Fibroblast of lung (primary cell): ENCODE results near the gene TIMM22. TPM values are rescaled to one million over a fixed set of nuclear protein-coding genes. Genes with fewer than 3 reads are reported as not detected.

Source experiments
- DNase-seq, 2 donors: peaks; one replicate each; pipeline versions ENCODE4 v3.0.0 to v3.0.0-alpha.2; 2010; ENCODE audit warnings: low read depth in 2 of 2
- H2AFZ ChIP-seq: 2 replicates; pipeline ENCODE4 v1.5.1; 2012; ENCODE audit warnings: low read length, control low read depth, inconsistent platforms
- H3K27ac ChIP-seq: 2 replicates; pipeline ENCODE4 v1.5.1; 2011; ENCODE audit warnings: low read length, control low read depth; ENCODE audit not compliant: insufficient read depth
- H3K27me3 ChIP-seq: 2 replicates; pipeline ENCODE4 v1.5.1; 2011; ENCODE audit warnings: mild to moderate bottlenecking, low read length; ENCODE audit not compliant: control insufficient read depth, insufficient read depth
- H3K36me3 ChIP-seq: 2 replicates; pipeline ENCODE4 v1.5.1; 2011; ENCODE audit warnings: low read length; ENCODE audit not compliant: control insufficient read depth, insufficient read depth
- H3K4me1 ChIP-seq: 2 replicates; pipeline ENCODE4 v1.5.1; 2011; ENCODE audit warnings: low read length; ENCODE audit not compliant: control insufficient read depth, insufficient read depth; ENCODE audit errors: extremely low read depth
- H3K4me2 ChIP-seq: 2 replicates; pipeline ENCODE4 v1.5.1; 2011; ENCODE audit warnings: low read length, control low read depth; ENCODE audit not compliant: insufficient read depth; ENCODE audit errors: extremely low read depth
- H3K4me3 ChIP-seq, 4 experiments: fragments of 200-600 bp in 1 of 4; sonication (generic) in 1 of 4; replicated peaks in 1 of 4; 2 replicates each; pipeline ENCODE4 v1.5.1; 2011 to 2016; ENCODE audit warnings: low read length in 4 of 4, low read depth in 3 of 4, mild to moderate bottlenecking in 3 of 4, control low read depth in 2 of 4, inconsistent platforms in 1 of 4, mixed read lengths in 1 of 4; ENCODE audit not compliant: insufficient read depth in 1 of 4; ENCODE audit errors: control extremely low read depth in 1 of 4
- H3K79me2 ChIP-seq: 2 replicates; pipeline ENCODE4 v1.5.1; 2012; ENCODE audit warnings: mild to moderate bottlenecking, low read length, inconsistent platforms; ENCODE audit not compliant: control insufficient read depth, insufficient read depth
- H3K9ac ChIP-seq: 2 replicates; pipeline ENCODE4 v1.5.1; 2011; ENCODE audit warnings: mild to moderate bottlenecking, low read length, control low read depth; ENCODE audit not compliant: insufficient read depth
- H3K9me3 ChIP-seq: 2 replicates; pipeline ENCODE4 v1.5.1; 2012; ENCODE audit warnings: low read depth, low read length; ENCODE audit not compliant: control insufficient read depth, insufficient read depth
- H4K20me1 ChIP-seq: 2 replicates; pipeline ENCODE4 v1.5.1; 2011; ENCODE audit warnings: low read length; ENCODE audit not compliant: control insufficient read depth, insufficient read depth; ENCODE audit errors: extremely low read depth
- CTCF ChIP-seq, 2 donors: IDR thresholded peaks in 1 of 2; conservative IDR thresholded peaks in 1 of 2; 1 replicate in 1 of 2; 2 replicates in 1 of 2; pipeline ENCODE4 v1.5.1; 2011 to 2012; ENCODE audit warnings: low read length in 2 of 2, control low read depth in 1 of 2, inconsistent platforms in 1 of 2, low read depth in 1 of 2, mild to moderate bottlenecking in 1 of 2
- EZH2 ChIP-seq: IDR thresholded peaks from 2 replicates; pipeline ENCODE4 v1.5.1; 2012; ENCODE audit warnings: low read length, control low read depth, mild to moderate bottlenecking; ENCODE audit errors: missing control alignments
- polyA plus RNA-seq, 2 donors: library from polyadenylated mRNA; depleted of rRNA in 1 of 2; stranded (reverse) in 1 of 2; unstranded in 1 of 2; fragments of >200 nt; gene quantifications; 2 replicates each; pipeline ENCODE4 v1.2.1, GENCODE V29; 2011 to 2012; ENCODE audit warnings: missing spikeins in 1 of 2
- total RNA-seq: library from RNA; depleted of rRNA; stranded (reverse); fragments of >200 nt; gene quantifications from 2 replicates; pipeline ENCODE4 v1.2.1, GENCODE V29; 2014

The TIMM22 gene
- total and polyA plus RNA-seq, 2 donors (not counting 1 experiment from before 2014, with no cell fraction given) = 13.4 to 17.4 TPM

DNA sequence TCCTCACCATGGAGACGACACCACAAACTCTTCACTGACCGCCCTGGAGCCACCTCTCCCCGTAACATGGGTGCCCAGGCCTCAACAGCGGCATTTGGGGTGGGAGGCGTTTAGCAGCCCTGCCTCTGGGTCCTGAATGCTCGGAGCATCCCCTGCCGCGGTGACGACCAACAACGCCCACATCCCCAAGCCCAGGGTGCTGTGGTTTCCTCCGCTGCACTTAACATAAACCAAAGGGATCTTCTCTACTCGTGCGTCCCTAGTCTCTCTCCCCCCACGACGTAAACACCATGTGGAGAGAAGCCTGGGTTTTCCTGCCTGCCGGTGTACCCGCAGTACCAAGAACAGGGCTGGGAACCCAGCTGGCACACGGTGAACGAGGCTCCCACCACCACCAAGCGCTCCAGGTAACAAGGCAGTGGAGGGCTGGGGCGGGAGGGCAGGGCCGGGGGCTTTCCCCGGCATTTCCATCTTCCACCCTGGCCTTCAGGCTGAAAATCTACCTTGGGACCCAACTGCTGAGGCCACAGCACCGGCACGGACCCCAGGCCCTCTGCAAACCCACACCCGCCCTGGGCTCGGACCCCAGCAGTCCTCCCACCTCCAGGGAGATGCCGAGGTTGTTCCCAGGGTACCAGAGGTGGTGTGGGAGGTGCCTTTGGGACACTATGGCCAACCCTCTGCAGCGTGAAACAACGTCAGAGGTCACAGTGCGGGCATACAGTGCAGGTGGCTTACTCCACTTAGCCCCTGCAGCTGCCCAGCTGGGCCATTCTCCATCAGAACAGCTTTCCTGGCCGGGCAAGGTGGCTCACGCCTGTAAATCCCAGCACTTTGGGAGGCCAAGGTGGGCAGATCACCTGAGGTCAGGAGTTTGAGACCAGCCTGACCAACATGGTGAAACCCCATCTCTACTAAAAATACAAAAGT is 54.3 kb downstream of the TIMM22 start:
- DNase-seq = no peak
- Histone ChIP-seq H3K79me2 (no peaks in the 10 kb centered on the region), H3K4me2 (no peak overlapping the region), H2AFZ (no peak overlapping the region), H3K36me3 (peaks cover 8% of the 10 kb centered on the region), H3K27me3 (no peaks in the 10 kb centered on the region), H3K9ac (no peak overlapping the region), H3K27ac (no peak overlapping the region), H3K9me3 (no peaks in the 10 kb centered on the region), H3K4me3 (no peak overlapping the region), H3K4me1 (peaks cover 9% of the 10 kb centered on the region), H4K20me1 (no peaks in the 10 kb centered on the region)
- TF ChIP-seq EZH2 (no peak), CTCF (conservative IDR thresholded peaks at IDR 0.05 in 1 of 2, IDR thresholded peaks at IDR 0.05 in 1 of 2; ENCODE audit: low read depth in 1 of 2, low read length in 2 of 2) (no peak)

Other genes with a start within 250 kb of the TIMM22 start
- gene GEMIN4, start 244.9 kb upstream of the TIMM22 start, total RNA-seq = 7.4 and 10.0 TPM in 2 replicates
- 9.3 and 14.2 TPM in 2 replicates for gene GEMIN4, start 244.9 kb upstream of the TIMM22 start, polyA plus RNA-seq
- 31.7 and 40.6 TPM in 2 replicates for gene GLOD4, start 214.8 kb upstream of the TIMM22 start, total RNA-seq
- 62.8 and 70.2 TPM in 2 replicates for gene GLOD4, start 214.8 kb upstream of the TIMM22 start, polyA plus RNA-seq
- gene MRM3, start 214.8 kb upstream of the TIMM22 start, total RNA-seq = 17.5 and 21.1 TPM in 2 replicates
- gene MRM3, start 214.8 kb upstream of the TIMM22 start, polyA plus RNA-seq = 10.4 and 12.7 TPM in 2 replicates
- gene NXN, start 17.4 kb upstream of the TIMM22 start, total RNA-seq = 48.0 and 53.8 TPM in 2 replicates
- gene NXN, start 17.4 kb upstream of the TIMM22 start, polyA plus RNA-seq = 38.5 and 75.6 TPM in 2 replicates
- gene ABR, start 182.9 kb downstream of the TIMM22 start, total RNA-seq = 84.7 and 91.9 TPM in 2 replicates
- gene ABR, start 182.9 kb downstream of the TIMM22 start, polyA plus RNA-seq = 43.7 and 51.5 TPM in 2 replicates